DND-41 (cell line): ENCODE measurements around the gene GAS7.

ENCODE experiments used
- EZH2 ChIP-seq: IDR thresholded peaks from 3 replicates; pipeline ENCODE4 v1.6.1; 2012; ENCODE audit warnings: borderline replicate concordance, low read depth, mild to moderate bottlenecking, moderate library complexity, low read length, inconsistent platforms; ENCODE audit not compliant: severe bottlenecking
- TF ChIP-seq, protein P1 (sequence below): IDR thresholded peaks from 2 replicates; pipeline ENCODE4 v1.5.1; 2012; ENCODE audit warnings: borderline replicate concordance, low read length, moderate library complexity, mild to moderate bottlenecking; ENCODE audit not compliant: poor library complexity, severe bottlenecking; ENCODE audit errors: extremely low read depth

DNA sequence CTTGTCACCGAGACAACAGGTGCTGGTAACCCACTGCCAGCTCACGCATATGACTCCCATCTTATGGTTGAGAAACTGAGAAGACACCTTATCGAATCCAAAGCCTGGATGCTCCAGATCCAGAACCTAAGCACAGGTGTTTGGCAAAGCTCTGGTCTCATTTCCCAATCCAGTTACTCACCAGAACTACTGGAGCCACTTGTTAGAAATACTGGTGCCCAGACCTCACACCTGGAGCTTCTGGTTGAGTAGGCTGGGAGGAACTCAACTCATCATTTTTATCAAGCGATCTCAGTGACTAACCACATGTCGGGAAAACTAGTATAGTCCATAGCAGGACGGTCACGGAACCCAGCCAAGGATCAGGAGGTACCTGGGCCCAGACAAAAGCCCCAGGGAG, 206.6 kb downstream of the GAS7 start:
- TF ChIP-seq, protein P1, sequence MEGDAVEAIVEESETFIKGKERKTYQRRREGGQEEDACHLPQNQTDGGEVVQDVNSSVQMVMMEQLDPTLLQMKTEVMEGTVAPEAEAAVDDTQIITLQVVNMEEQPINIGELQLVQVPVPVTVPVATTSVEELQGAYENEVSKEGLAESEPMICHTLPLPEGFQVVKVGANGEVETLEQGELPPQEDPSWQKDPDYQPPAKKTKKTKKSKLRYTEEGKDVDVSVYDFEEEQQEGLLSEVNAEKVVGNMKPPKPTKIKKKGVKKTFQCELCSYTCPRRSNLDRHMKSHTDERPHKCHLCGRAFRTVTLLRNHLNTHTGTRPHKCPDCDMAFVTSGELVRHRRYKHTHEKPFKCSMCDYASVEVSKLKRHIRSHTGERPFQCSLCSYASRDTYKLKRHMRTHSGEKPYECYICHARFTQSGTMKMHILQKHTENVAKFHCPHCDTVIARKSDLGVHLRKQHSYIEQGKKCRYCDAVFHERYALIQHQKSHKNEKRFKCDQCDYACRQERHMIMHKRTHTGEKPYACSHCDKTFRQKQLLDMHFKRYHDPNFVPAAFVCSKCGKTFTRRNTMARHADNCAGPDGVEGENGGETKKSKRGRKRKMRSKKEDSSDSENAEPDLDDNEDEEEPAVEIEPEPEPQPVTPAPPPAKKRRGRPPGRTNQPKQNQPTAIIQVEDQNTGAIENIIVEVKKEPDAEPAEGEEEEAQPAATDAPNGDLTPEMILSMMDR: no peak
- no peak for TF ChIP-seq EZH2
